Epidermal melanocyte (primary cell): Measurements from ENCODE around the gene MOGAT3.

ENCODE experiments used
- DNase-seq: peaks from one replicate; pipeline ENCODE4 v3.0.0; 2011; ENCODE audit warnings: low spot score; ENCODE audit not compliant: insufficient read length

Gene MOGAT3

GRCh38 chr7:101233907-101234547 lies 33.2 kb upstream of the MOGAT3 start:
- DNase-seq = no peak

GRCh38 chr7:101232141-101232850 lies 31.5 kb upstream of the MOGAT3 start:
- DNase-seq = no peak

- no peak for DNase-seq
These were observed 30.8 kb upstream of the MOGAT3 start for GRCh38 chr7:101231644-101232043.

GRCh38 chr7:101226721-101227120 lies 25.9 kb upstream of the MOGAT3 start:
- DNase-seq = no peak

- no peak for DNase-seq
These were observed 24.8 kb upstream of the MOGAT3 start for GRCh38 chr7:101225650-101226049.

- DNase-seq = no peak
These were observed 22.7 kb upstream of the MOGAT3 start for GRCh38 chr7:101223528-101223927.

GRCh38 chr7:101222275-101222830 lies 21.5 kb upstream of the MOGAT3 start:
- DNase-seq = no peak

GRCh38 chr7:101220295-101220694 lies 19.5 kb upstream of the MOGAT3 start:
- DNase-seq = no peak

GRCh38 chr7:101218236-101219125 lies 17.6 kb upstream of the MOGAT3 start:
- no peak for DNase-seq

GRCh38 chr7:101217388-101218235 lies 16.8 kb upstream of the MOGAT3 start, which contains the start of the genes PLOD3 and ZNHIT1:
Gene PLOD3, minus strand, starts transcription at chr7:101217581. Its CDS starts 307 bp downstream, at chr7:101217274.
Gene ZNHIT1, plus strand, starts transcription at chr7:101218165. Its CDS starts 31 bp downstream, at chr7:101218196.
- peak; percentile 100 for DNase-seq

- no peak for DNase-seq
These were observed 16.1 kb upstream of the MOGAT3 start for GRCh38 chr7:101216860-101217387.

- no peak for DNase-seq
These were observed 15.4 kb upstream of the MOGAT3 start for GRCh38 chr7:101216001-101216859.

- no peak for DNase-seq
These were observed 11.2 kb upstream of the MOGAT3 start for GRCh38 chr7:101212014-101212413.

- DNase-seq = no peak
These were observed 10.7 kb upstream of the MOGAT3 start for GRCh38 chr7:101211501-101211900.

- DNase-seq = no peak
These were observed 9.3 kb upstream of the MOGAT3 start for GRCh38 chr7:101210143-101210542.

- no peak for DNase-seq
These were observed 8.0 kb upstream of the MOGAT3 start for GRCh38 chr7:101208794-101209193.

- no peak for DNase-seq
These were observed 6.6 kb upstream of the MOGAT3 start for GRCh38 chr7:101207459-101207858.

GRCh38 chr7:101206665-101207042 lies 5.8 kb upstream of the MOGAT3 start:
- no peak for DNase-seq

GRCh38 chr7:101205901-101206664 lies 5.2 kb upstream of the MOGAT3 start:
- DNase-seq = no peak
